T-helper 2 cell (primary cell): Measurements from ENCODE around the gene PLBD2.
A peak's percentile ranks its signal among the peaks of the same experiment; 100 is the strongest.

Experiments
- DNase-seq, 5 experiments: peaks; one replicate each; pipeline versions ENCODE4 v3.0.0 to v3.0.0-alpha.2; 2012 to 2022
- total RNA-seq, 2 donors: gene quantifications; one replicate each; lab custom pipeline; 2026; lab: John Stamatoyannopoulos, UW

Gene PLBD2
- 6.9 to 7.2 reads per million in 2 donors for total RNA-seq

- peak; percentile 90 to 96 (median 94) for DNase-seq
These were observed at the start of gene PLBD2 for GRCh38 chr12:113358381-113359132. Gene PLBD2 (plus strand): TSS chr12:113358587. CDS start chr12:113358601, 14 bp downstream.

- peak in 1 of 5 experiments; percentile 13 for DNase-seq
These were observed 47.9 kb upstream of the PLBD2 start for GRCh38 chr12:113310489-113310888.

GRCh38 chr12:113314121-113314529 is 44.3 kb upstream of the PLBD2 start:
- DNase-seq, result no peak

GRCh38 chr12:113315358-113315757 is 43.0 kb upstream of the PLBD2 start:
- no peak for DNase-seq

- DNase-seq, result no peak
These were observed 42.2 kb upstream of the PLBD2 start for GRCh38 chr12:113316155-113316554.

- no peak for DNase-seq
These were observed 41.3 kb upstream of the PLBD2 start for GRCh38 chr12:113317122-113317521.

- no peak for DNase-seq
These were observed 40.2 kb upstream of the PLBD2 start for GRCh38 chr12:113318046-113318656.

- no peak for DNase-seq
These were observed 39.3 kb upstream of the PLBD2 start for GRCh38 chr12:113318900-113319628.

- no peak for DNase-seq
These were observed 38.0 kb upstream of the PLBD2 start for GRCh38 chr12:113320401-113320800.

- DNase-seq, result no peak
These were observed 36.0 kb upstream of the PLBD2 start for GRCh38 chr12:113322343-113322742.

- DNase-seq, result no peak
These were observed 32.5 kb upstream of the PLBD2 start for GRCh38 chr12:113325916-113326315.

- no peak for DNase-seq
These were observed 31.5 kb upstream of the PLBD2 start for GRCh38 chr12:113326775-113327395.

- DNase-seq, result no peak
These were observed 30.0 kb upstream of the PLBD2 start for GRCh38 chr12:113328368-113328889.

- no peak for DNase-seq
These were observed 29.2 kb upstream of the PLBD2 start for GRCh38 chr12:113329022-113329790.

GRCh38 chr12:113329791-113330417 is 28.5 kb upstream of the PLBD2 start:
- DNase-seq, result no peak

GRCh38 chr12:113330505-113330904 is 27.9 kb upstream of the PLBD2 start:
- DNase-seq, result no peak

- DNase-seq, result no peak
These were observed 25.5 kb upstream of the PLBD2 start for GRCh38 chr12:113332688-113333417.

- no peak for DNase-seq
These were observed 25.0 kb upstream of the PLBD2 start for GRCh38 chr12:113333418-113333750.

- DNase-seq, result peak in 1 of 5 experiments; percentile 30
These were observed 24.3 kb upstream of the PLBD2 start for GRCh38 chr12:113333877-113334785.
